K562 (cell line): ENCODE data around the gene MLANA. TPM values are rescaled to one million over a fixed set of nuclear protein-coding genes. Genes with fewer than 3 reads are reported as not detected.

Experiments used
- ATAC-seq: fragments of 200-7000 bp; cut with Tn5 transposase; 3 replicates; pipeline ENCODE4 v1.9.1; 2020; ENCODE audit warnings: moderate library complexity
- BruUV-seq: library from RNA; stranded (reverse); fragments of 400-500 nt; replicated peaks from 2 replicates; lab custom pipeline; 2021; lab: Mats Ljungman, UMichigan
- CTCF ChIA-PET: fragments of 300-600 bp; formaldehyde crosslinking; extraction: SDS; loops from one replicate; lab custom pipeline; 2021; ENCODE audit warnings: low intra/inter-chr PET ratio; lab: Yijun Ruan, JAX
- POLR2A ChIA-PET: fragments of 300-600, 350-650 bp; sonication (Branson Sonifier 250); formaldehyde crosslinking; extraction: SDS; loops from one replicate; lab custom pipeline; 2021; ENCODE audit warnings: antibody characterized with exemption, inconsistent platforms; lab: Yijun Ruan, JAX
- DNase-seq, 4 experiments: peaks; one replicate each; pipeline versions ENCODE4 v3.0.0 to v3.0.0-alpha.2; 2011 to 2018; ENCODE audit warnings: low spot score in 3 of 4, mixed read lengths in 3 of 4; ENCODE audit errors: extremely low read depth in 1 of 4
- FAIRE-seq: peaks from 2 replicates; lab custom pipeline; 2011; peaks lifted over from hg19 to GRCh38; lab: Jason Lieb, UNC
- H2AFZ ChIP-seq: 2 replicates; pipeline ENCODE4 v1.6.0; 2011; ENCODE audit warnings: low read depth, low read length, control low read depth, inconsistent platforms
- H3K27ac ChIP-seq: fragments of 200-600 bp; 3 replicates; pipeline ENCODE4 v1.8.0; 2011; ENCODE audit warnings: low read depth, mild to moderate bottlenecking, control low read depth, inconsistent platforms, low read length, moderate library complexity, mixed read lengths; ENCODE audit errors: extremely low read depth
- H3K27me3 ChIP-seq, 2 experiments: fragments of 300-600 bp in 1 of 2; 2 replicates in 1 of 2; 3 replicates in 1 of 2; pipeline versions ENCODE4 v1.6.0 to v1.8.0; 2011; ENCODE audit warnings: inconsistent platforms in 2 of 2, low read length in 2 of 2, mild to moderate bottlenecking in 1 of 2, mixed read lengths in 1 of 2, moderate library complexity in 1 of 2; ENCODE audit not compliant: control insufficient read depth in 2 of 2, insufficient read depth in 2 of 2
- H3K36me3 ChIP-seq: fragments of 300-600 bp; 3 replicates; pipeline ENCODE4 v1.8.0; 2011; ENCODE audit warnings: mild to moderate bottlenecking, low read length, inconsistent platforms; ENCODE audit not compliant: control insufficient read depth, insufficient read depth
- H3K4me1 ChIP-seq, 2 experiments: fragments of 200-600 bp in 1 of 2; replicated peaks in 1 of 2; 2 replicates in 1 of 2; 3 replicates in 1 of 2; pipeline versions ENCODE4 v1.5.1 to v1.8.0; 2011; ENCODE audit warnings: inconsistent platforms in 2 of 2, low read length in 2 of 2, mild to moderate bottlenecking in 1 of 2, mixed read lengths in 1 of 2, moderate library complexity in 1 of 2; ENCODE audit not compliant: control insufficient read depth in 2 of 2, insufficient read depth in 2 of 2
- H3K4me2 ChIP-seq: 2 replicates; pipeline ENCODE4 v1.6.1; 2011; ENCODE audit warnings: low read length, control low read depth, inconsistent platforms, mixed read lengths; ENCODE audit not compliant: insufficient read depth
- H3K4me3 ChIP-seq: fragments of 200-600 bp; sonication (generic), shearing (Covaris generic); 2 replicates; pipeline ENCODE4 v1.5.1; 2016; ENCODE audit warnings: control low read depth, inconsistent platforms
- H3K79me2 ChIP-seq: fragments of 200-600 bp; 3 replicates; pipeline ENCODE4 v1.8.0; 2011; ENCODE audit warnings: low read length, inconsistent platforms; ENCODE audit not compliant: control insufficient read depth, insufficient read depth
- H3K9ac ChIP-seq, 2 experiments: 2 replicates each; pipeline versions ENCODE4 v1.6.0 to v1.6.1; 2011; ENCODE audit warnings: low read depth in 2 of 2, low read length in 2 of 2, control low read depth in 1 of 2, inconsistent platforms in 1 of 2, mild to moderate bottlenecking in 1 of 2, mixed read lengths in 1 of 2; ENCODE audit not compliant: insufficient read depth in 1 of 2
- H3K9me1 ChIP-seq: one replicate; pipeline ENCODE4 v1.6.0; 2011; ENCODE audit warnings: inconsistent platforms, mild to moderate bottlenecking, low read length, moderate library complexity; ENCODE audit not compliant: control insufficient read depth, insufficient read depth
- H3K9me3 ChIP-seq: replicated peaks from 2 replicates; pipeline ENCODE4 v1.5.1; 2011; ENCODE audit warnings: low read depth, low read length, inconsistent platforms; ENCODE audit not compliant: control insufficient read depth, insufficient read depth
- H4K20me1 ChIP-seq: replicated peaks from 2 replicates; pipeline ENCODE4 v1.6.1; 2011; ENCODE audit warnings: low read length, inconsistent platforms, mixed read lengths; ENCODE audit not compliant: control insufficient read depth, insufficient read depth
- BCL6 ChIP-seq: fragments of 250-450 bp; sonication (Bioruptor Pico); IDR thresholded peaks from 2 replicates; pipeline ENCODE4 v1.4.0; 2020
- BCOR ChIP-seq: fragments of 450-650 bp; IDR thresholded peaks from 2 replicates; pipeline ENCODE4 v1.6.1; 2016
- BRF2 ChIP-seq: IDR thresholded peaks from 3 replicates; pipeline ENCODE4 v1.6.1; 2011; ENCODE audit warnings: borderline replicate concordance, mild to moderate bottlenecking; ENCODE audit not compliant: insufficient read length, insufficient read depth
- FOXM1 ChIP-seq, 2 experiments: fragments of 450-650 bp in 1 of 2; sonication (generic) in 1 of 2; formaldehyde crosslinking in 1 of 2; IDR thresholded peaks; 2 replicates each; pipeline versions ENCODE4 v1.6.1 to v1.9.0; 2017 to 2022; ENCODE audit warnings: low read depth in 2 of 2, mild to moderate bottlenecking in 2 of 2, missing genetic modification reagents in 1 of 2, moderate library complexity in 1 of 2
- HNRNPK ChIP-seq: fragments of 200-400 bp; formaldehyde crosslinking; IDR thresholded peaks from one replicate; pipeline ENCODE4 v1.6.1; 2018; ENCODE audit warnings: mild to moderate bottlenecking, low read depth, low read length; ENCODE audit not compliant: poor library complexity, severe bottlenecking
- IFI16 ChIP-seq: fragments of 250-450 bp; sonication (Bioruptor Pico); IDR thresholded peaks from 2 replicates; pipeline ENCODE4 v2.1.2; 2022; ENCODE audit warnings: mild to moderate bottlenecking, inconsistent platforms
- JUND ChIP-seq, 2 experiments: IDR thresholded peaks; 2 replicates in 1 of 2; 3 replicates in 1 of 2; pipeline ENCODE4 v1.6.1; 2011; ENCODE audit warnings: borderline replicate concordance in 2 of 2, low read depth in 2 of 2, low read length in 2 of 2, improper control_type of control experiment in 1 of 2, missing biosample characterization in 1 of 2, missing genetic modification characterization in 1 of 2, missing genetic modification reagents in 1 of 2
- MLLT1 ChIP-seq, 2 experiments: fragments of 450-650 bp; IDR thresholded peaks; 2 replicates each; pipeline ENCODE4 v1.6.1; 2016
- MYBL2 ChIP-seq, 2 experiments: fragments of 450-650 bp in 1 of 2; sonication (generic) in 1 of 2; formaldehyde crosslinking in 1 of 2; IDR thresholded peaks; 2 replicates each; pipeline versions ENCODE4 v1.6.1 to v1.8.1; 2017 to 2022; ENCODE audit warnings: borderline replicate concordance in 1 of 2, inconsistent platforms in 1 of 2, low read depth in 1 of 2, mild to moderate bottlenecking in 1 of 2, missing genetic modification reagents in 1 of 2, moderate library complexity in 1 of 2
- NCOA1 ChIP-seq: fragments of 450-650 bp; IDR thresholded peaks from 2 replicates; pipeline ENCODE4 v1.6.1; 2016; ENCODE audit warnings: low read depth
- NCOA6 ChIP-seq: fragments of 450-650 bp; IDR thresholded peaks from 2 replicates; pipeline ENCODE4 v1.6.1; 2017; ENCODE audit warnings: mild to moderate bottlenecking
- PHF21A ChIP-seq: fragments of 450-650 bp; IDR thresholded peaks from 2 replicates; pipeline ENCODE4 v1.6.1; 2017; ENCODE audit warnings: low read depth, borderline replicate concordance
- SREBF2 ChIP-seq: sonication (generic); formaldehyde crosslinking; IDR thresholded peaks from 2 replicates; pipeline ENCODE4 v1.4.0; 2020; ENCODE audit warnings: mild to moderate bottlenecking, missing genetic modification reagents
- SRF ChIP-seq, 2 experiments: fragments of 250-450, 450-650 bp in 1 of 2; sonication (Bioruptor Pico) in 1 of 2; sonication (generic) in 1 of 2; formaldehyde crosslinking; IDR thresholded peaks; 2 replicates each; pipeline versions ENCODE4 v1.5.0 to v1.5.1; 2020 to 2022; ENCODE audit warnings: mild to moderate bottlenecking in 1 of 2, missing genetic modification reagents in 1 of 2
- TCF3 ChIP-seq: sonication (generic); formaldehyde crosslinking; IDR thresholded peaks from 2 replicates; pipeline ENCODE4 v1.4.0; 2020; ENCODE audit warnings: mild to moderate bottlenecking, missing genetic modification reagents
- WHSC1 ChIP-seq: IDR thresholded peaks from one replicate; pipeline ENCODE4 v1.6.1; 2012; ENCODE audit warnings: low read length, control low read depth, inconsistent platforms
- ZBTB1 ChIP-seq: sonication (generic); formaldehyde crosslinking; IDR thresholded peaks from 2 replicates; pipeline ENCODE4 v1.8.1; 2023; ENCODE audit warnings: missing genetic modification reagents, low read depth, mild to moderate bottlenecking, borderline replicate concordance
- ZNF780A ChIP-seq: fragments of 250-450 bp; sonication (Bioruptor Pico); IDR thresholded peaks from 2 replicates; pipeline ENCODE4 v1.5.0; 2021; ENCODE audit warnings: mild to moderate bottlenecking
- WGBS: fragments of 100-300 bp; shearing (Covaris generic); methylation state at CpG from one replicate; pipeline ENCODE4 v1.1.6; 2016; ENCODE audit warnings: low coverage, mixed read lengths; ENCODE audit not compliant: insufficient coverage; ENCODE audit errors: missing lambda C conversion rate; 5-methylcytosine and 5-hydroxymethylcytosine counted together
- in situ Hi-C: fragments of 300-500 bp; cut with MboI; formaldehyde crosslinking; loops from 4 replicates; pipeline ENCODE4 v1.15.0; 2018; ENCODE audit warnings: inconsistent platforms, mixed read lengths
- intact Hi-C: fragments of 100-400 bp; cut with micrococcal nuclease; formaldehyde crosslinking; loops from 2 replicates; pipeline ENCODE4 v1.14.2; 2022
- polyA plus RNA-seq, 8 experiments: library from polyadenylated mRNA; depleted of rRNA in 4 of 8; stranded (reverse) in 5 of 8; unstranded in 3 of 8; fragments of >200 nt; fragmentation: Nextera tagmentation in 2 of 8; fragmentation: Illumina TruSeq in 1 of 8; extraction: Ambion mirVana in 2 of 8; extraction: Trizol in 1 of 8; gene quantifications; 2 replicates each; pipeline versions ENCODE4 v1.2.1 to v1.2.3, GENCODE V29; 2011 to 2014; ENCODE audit warnings: inconsistent platforms in 1 of 8, missing spikeins in 1 of 8
- total RNA-seq, 7 experiments: library from RNA; depleted of rRNA in 6 of 7; stranded (reverse); fragments of >200 nt in 6 of 7; fragmentation: Illumina TruSeq in 2 of 7; extraction: Trizol in 2 of 7; gene quantifications; 2 replicates each; pipeline versions ENCODE4 v1.2.1 to v1.2.3, GENCODE V29; 2011 to 2021; ENCODE audit warnings: low replicate concordance in 1 of 7

The MLANA gene
- total and polyA plus RNA-seq, 9 of the 15 experiments (the other 6 are each of a cell fraction or from before 2014, with no cell fraction given), result not detected

GRCh38 chr9:5893134-5893505 is 2.4 kb downstream of the MLANA start:
- BruUV-seq, result no TSS peak
- TF ChIP-seq BRF2, result no peak
- no peak for TF ChIP-seq MYBL2 (IDR thresholded peaks at IDR 0.05; ENCODE audit: low read depth)
- no peak for TF ChIP-seq MYBL2 (CRISPR knock-in tag; IDR thresholded peaks at IDR 0.05; ENCODE audit: borderline replicate concordance)
- TF ChIP-seq MLLT1 (IDR thresholded peaks at IDR 0.05), result no peak
- TF ChIP-seq ZNF780A (CRISPR knock-in tag), result no peak
- TF ChIP-seq IFI16, result no peak
- TF ChIP-seq BCOR, result no peak
- no peak for TF ChIP-seq FOXM1 (IDR thresholded peaks at IDR 0.05; ENCODE audit: low read depth)
- TF ChIP-seq FOXM1 (CRISPR knock-in tag; IDR thresholded peaks at IDR 0.05; ENCODE audit: low read depth), result no peak
- no peak for TF ChIP-seq PHF21A
- TF ChIP-seq ZBTB1 (CRISPR knock-in tag), result no peak
- TF ChIP-seq TCF3 (CRISPR knock-in tag), result no peak
- no peak for TF ChIP-seq SREBF2 (CRISPR knock-in tag)
- TF ChIP-seq NCOA1, result no peak
- no peak for TF ChIP-seq NCOA6
- TF ChIP-seq SRF (CRISPR knock-in tag; IDR thresholded peaks at IDR 0.05), result no peak
- no peak for TF ChIP-seq WHSC1
- TF ChIP-seq HNRNPK, result no peak
- TF ChIP-seq BCL6, result no peak
- TF ChIP-seq JUND (IDR thresholded peaks at IDR 0.05; ENCODE audit: borderline replicate concordance, low read depth, low read length), result no peak
- TF ChIP-seq JUND (tag; IDR thresholded peaks at IDR 0.05; ENCODE audit: borderline replicate concordance, low read depth, low read length), result no peak
- no peaks in the 10 kb centered on the region for H3K79me2 ChIP-seq
- intact Hi-C loops, result no loop called here
- in situ Hi-C loops, result loop anchor here (25.0 kb wide), 1 partner anchor 419 kb away; no protein-coding TSS in a partner anchor
- DNase-seq (no peak), ATAC-seq (peak; percentile 56; the same call in 1 of the 3 replicates), FAIRE-seq (no peak)
- H3K36me3 ChIP-seq, result no peaks in the 10 kb centered on the region
- H3K9me1 ChIP-seq, result no peaks in the 10 kb centered on the region
- no peak overlapping the region; a peak in 1 of 4 replicates for H3K9ac ChIP-seq
- no peak overlapping the region; the same call in 2 of the 3 replicates for H3K27ac ChIP-seq
- H3K27me3 ChIP-seq, result no peaks in the 10 kb centered on the region
- H2AFZ ChIP-seq, result no peak overlapping the region
- no peaks in the 10 kb centered on the region for H3K9me3 ChIP-seq
- WGBS, result 16% methylated on average over 4 of the region's 4 CpGs
- ChIA-PET POLR2A (interaction anchor here (1.0 kb wide), 1 partner anchor 13 kb away, joined by 6 read pairs; no protein-coding TSS in a partner anchor), CTCF (no interaction called here)
- H4K20me1 ChIP-seq, result no peaks in the 10 kb centered on the region
- peak overlapping the region; percentile 51; the same call in 1 of the 2 replicates for H3K4me2 ChIP-seq
- H3K4me1 ChIP-seq, result peaks cover 0 to 14% of the 10 kb centered on the region in 2 experiments; a peak in 3 of 5 replicates
- no peak overlapping the region for H3K4me3 ChIP-seq
